Kidney (tissue), 14 donors: ENCODE results near the gene FCSK. TPM values are rescaled to one million over a fixed set of nuclear protein-coding genes. Genes with fewer than 3 reads are reported as not detected.

ENCODE experiments used
- DNase-seq, 5 donors: peaks; one replicate each; pipeline ENCODE4 v3.0.0-alpha.2; 2013 to 2020
- FAIRE-seq: peaks from 2 replicates; lab custom pipeline; 2012; peaks lifted over from hg19 to GRCh38; lab: Jason Lieb, UNC
- H3K27ac ChIP-seq, 2 donors: one replicate each; pipeline ENCODE4 v1.7.0; 2013; ENCODE audit warnings: low read depth in 2 of 2, low read length in 2 of 2, inconsistent platforms in 1 of 2
- H3K27me3 ChIP-seq: one replicate; pipeline ENCODE4 v1.7.1; 2013; ENCODE audit warnings: low read length, inconsistent platforms; ENCODE audit not compliant: control insufficient read depth, insufficient read depth
- H3K36me3 ChIP-seq, 3 donors: one replicate each; pipeline versions ENCODE4 v1.7.0 to v1.7.1; 2013; ENCODE audit warnings: low read length in 3 of 3, control low read depth in 1 of 3, inconsistent platforms in 1 of 3; ENCODE audit not compliant: insufficient read depth in 3 of 3, control insufficient read depth in 2 of 3
- H3K4me1 ChIP-seq, 3 donors: one replicate each; pipeline versions ENCODE4 v1.7.0 to v1.7.1; 2013; ENCODE audit warnings: low read length in 3 of 3, inconsistent platforms in 1 of 3, low read depth in 1 of 3; ENCODE audit not compliant: control insufficient read depth in 2 of 3, insufficient read depth in 2 of 3
- H3K4me3 ChIP-seq, 3 donors: one replicate each; pipeline versions ENCODE4 v1.7.0 to v1.8.1; 2013; ENCODE audit warnings: low read length in 3 of 3, control low read depth in 1 of 3, inconsistent platforms in 1 of 3
- H3K9ac ChIP-seq, 3 donors: one replicate each; pipeline versions ENCODE4 v1.7.0 to v1.7.1; 2013; ENCODE audit warnings: low read length in 3 of 3, control low read depth in 1 of 3, inconsistent platforms in 1 of 3
- H3K9me3 ChIP-seq, 3 donors: one replicate each; pipeline versions ENCODE4 v1.7.0 to v1.7.1; 2013; ENCODE audit warnings: low read length in 3 of 3, control low read depth in 1 of 3, inconsistent platforms in 1 of 3; ENCODE audit not compliant: control insufficient read depth in 2 of 3, insufficient read depth in 1 of 3
- CTCF ChIP-seq: IDR thresholded peaks from 3 replicates; pipeline ENCODE4 v1.5.1; 2012; ENCODE audit warnings: mild to moderate bottlenecking, moderate library complexity, borderline replicate concordance; ENCODE audit not compliant: insufficient read depth; ENCODE audit errors: extremely low read depth
- intact Hi-C: fragments of 100-400 bp; cut with DNase I; formaldehyde crosslinking; loops from one replicate; pipeline ENCODE4 v1.11.1; 2022
- polyA plus RNA-seq: library from polyadenylated mRNA; stranded (reverse); fragments of 350-450 nt; fragmentation: Illumina TruSeq; extraction: RNeasy Lipid Tissue Mini Kit (QIAGEN cat#74804); gene quantifications from one replicate; pipeline ENCODE4 v1.2.3, GENCODE V29; 2014; ENCODE audit warnings: low read depth, low replicate concordance; ENCODE audit not compliant: insufficient read depth
- total RNA-seq: library from RNA; stranded (reverse); fragmentation: NEBNext Ultra II Directional; extraction: Animal tissue kit (Norgen Biotek cat#: 25700); gene quantifications from one replicate; pipeline ENCODE4 v1.2.1, GENCODE V29; 2021
- donor health status: control.
- donor health status: control.
- donor health status: control.
- donor health status: control.
- donor health status: control.
- donor health status: DM: yes; HTN: yes; CAD: no.
- donor health status: Normal renal cell carcinoma (clear cell type).

Gene FCSK
- total and polyA plus RNA-seq, 2 donors from 2014 or later: 18.7 to 32.5 TPM

GRCh38 chr16:70472786-70473433 is 18.5 kb downstream of the FCSK start:
- TF ChIP-seq CTCF: no peak
- DNase-seq (no peak), FAIRE-seq (no peak)
- intact Hi-C loops: no loop called here
- Histone ChIP-seq H3K4me1 (peaks cover 0 to 3% (median 0%) of the 10 kb centered on the region in 3 donors), H3K27ac (no peak overlapping the region), H3K4me3 (no peak overlapping the region), H3K9ac (no peak overlapping the region), H3K36me3 (peaks cover 0 to 4% (median 0%) of the 10 kb centered on the region in 3 donors), H3K9me3 (no peaks in the 10 kb centered on the region), H3K27me3 (no peaks in the 10 kb centered on the region)

DNA sequence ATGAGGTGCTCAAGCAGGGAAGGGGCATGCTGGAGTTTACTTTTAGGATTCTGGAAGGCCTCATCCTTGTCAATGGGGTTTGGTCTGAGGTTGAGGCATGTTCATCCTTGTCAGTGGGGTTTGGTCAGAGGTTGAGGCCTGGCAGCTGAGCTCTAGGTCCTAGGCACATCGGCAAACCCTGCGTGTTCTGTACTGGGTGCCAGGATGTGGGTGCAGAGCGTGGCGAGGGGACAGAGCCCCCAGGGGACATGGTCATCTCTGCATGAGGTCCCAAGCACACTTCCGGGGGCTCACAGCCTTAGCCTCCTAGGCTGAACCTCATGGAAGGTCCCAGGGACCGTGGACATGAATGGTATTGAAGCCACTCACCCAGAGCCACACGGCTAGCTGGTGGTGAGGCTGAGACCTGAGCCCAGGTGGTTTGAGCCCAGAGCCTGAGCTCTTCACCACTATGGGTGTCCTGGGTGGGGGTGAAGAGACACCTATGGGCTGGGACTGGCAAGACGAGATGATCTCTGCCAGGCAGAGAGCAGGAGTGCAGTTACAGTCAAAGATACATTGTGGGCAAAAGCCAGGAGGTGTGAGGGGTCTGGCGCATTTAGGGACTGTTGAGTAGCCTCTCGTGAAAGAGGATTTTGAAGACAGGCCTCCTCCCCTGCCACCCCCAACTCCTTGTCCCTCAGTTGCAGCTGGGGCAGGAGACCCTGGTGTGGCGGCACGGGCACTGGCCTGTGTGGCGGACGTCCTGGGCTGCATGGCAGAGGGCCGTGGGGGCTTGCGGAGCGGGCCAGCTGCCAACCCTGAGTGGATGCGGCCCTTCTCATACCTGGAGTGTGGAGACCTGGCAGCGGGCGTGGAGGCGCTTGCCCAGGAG is 19.3 kb downstream of the FCSK start:
- intact Hi-C loops: no loop called here
- no peak overlapping the region for H3K27ac ChIP-seq
- no peaks in the 10 kb centered on the region for H3K27me3 ChIP-seq
- H3K4me1 ChIP-seq: peaks cover 0 to 3% (median 0%) of the 10 kb centered on the region in 3 donors
- TF ChIP-seq CTCF: no peak
- DNase-seq (no peak), FAIRE-seq (no peak)
- H3K36me3 ChIP-seq: peaks cover 0 to 4% (median 0%) of the 10 kb centered on the region in 3 donors
- H3K9ac ChIP-seq: no peak overlapping the region
- no peaks in the 10 kb centered on the region for H3K9me3 ChIP-seq
- no peak overlapping the region for H3K4me3 ChIP-seq

DNA sequence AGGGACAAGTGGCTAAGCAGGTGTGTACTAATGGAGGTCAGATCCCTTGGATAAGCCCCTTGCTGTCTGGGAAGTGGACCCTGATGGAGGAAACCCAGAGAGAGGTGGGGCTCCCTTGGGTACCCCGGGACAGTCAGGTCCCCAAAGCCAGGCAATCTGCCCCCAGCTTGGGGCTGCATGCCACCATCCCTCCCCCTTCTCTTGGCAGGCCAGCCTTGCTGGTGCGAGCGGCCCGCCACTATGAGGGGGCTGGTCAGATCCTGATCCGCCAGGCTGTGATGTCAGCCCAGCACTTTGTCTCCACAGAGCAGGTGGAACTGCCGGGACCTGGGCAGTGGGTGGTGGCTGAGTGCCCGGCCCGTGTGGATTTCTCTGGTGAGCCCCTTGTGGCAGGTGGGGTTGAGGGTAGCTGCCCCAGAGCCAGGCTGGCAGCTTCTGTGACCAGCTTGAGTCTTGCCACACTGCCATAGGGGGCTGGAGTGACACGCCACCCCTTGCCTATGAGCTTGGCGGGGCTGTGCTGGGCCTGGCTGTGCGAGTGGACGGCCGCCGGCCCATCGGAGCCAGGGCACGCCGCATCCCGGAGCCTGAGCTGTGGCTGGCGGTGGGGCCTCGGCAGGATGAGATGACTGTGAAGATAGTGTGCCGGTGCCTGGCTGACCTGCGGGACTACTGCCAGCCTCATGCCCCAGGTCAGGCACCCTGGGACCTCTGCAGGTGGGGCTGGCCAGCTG is 20.1 kb downstream of the FCSK start:
- Histone ChIP-seq H3K27ac (no peak overlapping the region), H3K4me3 (no peak overlapping the region), H3K9me3 (no peaks in the 10 kb centered on the region), H3K9ac (no peak overlapping the region), H3K4me1 (peaks cover 0 to 3% (median 0%) of the 10 kb centered on the region in 3 donors), H3K27me3 (no peaks in the 10 kb centered on the region), H3K36me3 (peaks cover 0 to 8% (median 0%) of the 10 kb centered on the region in 3 donors)
- no peak for TF ChIP-seq CTCF
- intact Hi-C loops: no loop called here
- FAIRE-seq: no peak
- no peak for DNase-seq
